ENCODE measurements around the gene RAB22A.

GRCh38 chr20:58407201-58407873, 97.8 kb downstream of the RAB22A start:
- TF ChIP-seq, protein P1, sequence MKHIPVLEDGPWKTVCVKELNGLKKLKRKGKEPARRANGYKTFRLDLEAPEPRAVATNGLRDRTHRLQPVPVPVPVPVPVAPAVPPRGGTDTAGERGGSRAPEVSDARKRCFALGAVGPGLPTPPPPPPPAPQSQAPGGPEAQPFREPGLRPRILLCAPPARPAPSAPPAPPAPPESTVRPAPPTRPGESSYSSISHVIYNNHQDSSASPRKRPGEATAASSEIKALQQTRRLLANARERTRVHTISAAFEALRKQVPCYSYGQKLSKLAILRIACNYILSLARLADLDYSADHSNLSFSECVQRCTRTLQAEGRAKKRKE (CRISPR knock-in tag; IDR thresholded peaks at IDR 0.05; ENCODE audit: low read depth): no peak
- TF ChIP-seq CTCF (IDR thresholded peaks at IDR 0.05) (no peak), RNF2 (IDR thresholded peaks at IDR 0.05; ENCODE audit: borderline replicate concordance, low read depth) (no peak), KDM5A (IDR thresholded peaks at IDR 0.05) (no peak), HOXA7 (CRISPR knock-in tag; IDR thresholded peaks at IDR 0.05) (no peak), POLR2AphosphoS2 (conservative IDR thresholded peaks at IDR 0.05; ENCODE audit: low read length) (no peak), POLR2A (IDR thresholded peaks at IDR 0.05; ENCODE audit: low read length) (no peak), HMGXB4 (CRISPR knock-in tag; IDR thresholded peaks at IDR 0.05; ENCODE audit: borderline replicate concordance) (no peak), MAZ (IDR thresholded peaks at IDR 0.05; ENCODE audit: borderline replicate concordance, low read depth, low read length) (no peak), JUN (IDR thresholded peaks at IDR 0.05) (no peak), SMC3 (IDR thresholded peaks at IDR 0.05) (no peak), USF2 (IDR thresholded peaks at IDR 0.05) (no peak)
- TF ChIP-seq, protein P2, sequence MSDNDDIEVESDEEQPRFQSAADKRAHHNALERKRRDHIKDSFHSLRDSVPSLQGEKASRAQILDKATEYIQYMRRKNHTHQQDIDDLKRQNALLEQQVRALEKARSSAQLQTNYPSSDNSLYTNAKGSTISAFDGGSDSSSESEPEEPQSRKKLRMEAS (IDR thresholded peaks at IDR 0.05): no peak
